A549 (cell line): Measurements from ENCODE around the gene ELP5. TPM values are rescaled to one million over a fixed set of nuclear protein-coding genes. Genes with fewer than 3 reads are reported as not detected.

Source experiments
- ATAC-seq, 2 experiments: fragments of 200-7000 bp in 1 of 2; fragments of >200 bp in 1 of 2; cut with Nextera tagmentation in 1 of 2; cut with Tn5 transposase in 1 of 2; 3 replicates each; pipeline versions ENCODE4 v1.8.0 to v1.9.1; 2018 to 2020; ENCODE audit warnings: mild to moderate bottlenecking in 1 of 2, moderate library complexity in 1 of 2
- CTCF ChIA-PET: fragments of 300-600 bp; sonication (Branson Sonifier 250); formaldehyde crosslinking; extraction: SDS; loops from one replicate; lab custom pipeline; 2021; ENCODE audit warnings: antibody characterized with exemption, inconsistent platforms; lab: Yijun Ruan, JAX
- POLR2A ChIA-PET: fragments of 350-600 bp; formaldehyde crosslinking; extraction: SDS; loops from one replicate; lab custom pipeline; 2021; ENCODE audit warnings: antibody characterized with exemption, inconsistent platforms; lab: Yijun Ruan, JAX
- DNase-seq, 2 experiments: peaks; one replicate each; pipeline versions ENCODE4 v3.0.0 to v3.0.0-alpha.2; 2011 to 2016; ENCODE audit warnings: low read depth in 1 of 2, low spot score in 1 of 2
- FAIRE-seq: peaks from 2 replicates; lab custom pipeline; 2011; peaks lifted over from hg19 to GRCh38; lab: Jason Lieb, UNC
- H3K27ac ChIP-seq, 2 experiments: fragments of >200 bp; sonication (Bioruptor Twin); formaldehyde crosslinking; 3 replicates each; pipeline ENCODE4 v1.5.1; 2016 to 2017
- H3K4me1 ChIP-seq: fragments of >200 bp; sonication (Bioruptor Twin); formaldehyde crosslinking; 3 replicates; pipeline ENCODE4 v1.6.1; 2016
- H3K4me2 ChIP-seq: fragments of >200 bp; sonication (Bioruptor Twin); formaldehyde crosslinking; 3 replicates; pipeline ENCODE4 v1.6.1; 2016
- H3K4me3 ChIP-seq: fragments of >200 bp; sonication (Bioruptor Twin); formaldehyde crosslinking; 3 replicates; pipeline ENCODE4 v1.5.1; 2016
- H3K9me3 ChIP-seq: fragments of >200 bp; sonication (Bioruptor Twin); formaldehyde crosslinking; 3 replicates; pipeline ENCODE4 v1.6.1; 2016
- ATOH8 ChIP-seq: fragments of 250-450 bp; sonication (Bioruptor Pico); IDR thresholded peaks from 2 replicates; pipeline ENCODE4 v1.5.0; 2020; ENCODE audit warnings: low read depth, mild to moderate bottlenecking, moderate library complexity
- BHLHE40 ChIP-seq: IDR thresholded peaks from 2 replicates; pipeline ENCODE4 v1.6.1; 2012; ENCODE audit warnings: low read depth, low read length, inconsistent platforms
- CBX8 ChIP-seq: fragments of 200-600 bp; sonication (generic); IDR thresholded peaks from 2 replicates; pipeline ENCODE4 v1.6.1; 2016
- CHD2 ChIP-seq: fragments of 150-350 bp; IDR thresholded peaks from 2 replicates; pipeline ENCODE4 v1.6.1; 2014; ENCODE audit warnings: low read length; ENCODE audit not compliant: partially characterized antibody
- E2F6 ChIP-seq: IDR thresholded peaks from 2 replicates; pipeline ENCODE4 v1.6.1; 2012; ENCODE audit warnings: low read depth, borderline replicate concordance
- EHMT2 ChIP-seq: fragments of 200-600 bp; sonication (generic); IDR thresholded peaks from 2 replicates; pipeline ENCODE4 v1.6.1; 2016; ENCODE audit warnings: antibody characterized with exemption, low read depth, mild to moderate bottlenecking, moderate library complexity
- GATA3 ChIP-seq: IDR thresholded peaks from 2 replicates; pipeline ENCODE4 v1.6.1; 2012; ENCODE audit warnings: borderline replicate concordance
- HDAC2 ChIP-seq: fragments of 200-600 bp; sonication (generic); IDR thresholded peaks from 2 replicates; pipeline ENCODE4 v1.6.1; 2016
- HEYL ChIP-seq: fragments of 250-450 bp; sonication (Bioruptor Pico); IDR thresholded peaks from 2 replicates; pipeline ENCODE4 v1.8.0; 2021; ENCODE audit warnings: mild to moderate bottlenecking, moderate library complexity
- HMGXB4 ChIP-seq: fragments of 250-450 bp; sonication (Bioruptor Pico); IDR thresholded peaks from 2 replicates; pipeline ENCODE4 v1.5.0; 2021; ENCODE audit warnings: mild to moderate bottlenecking, moderate library complexity, borderline replicate concordance
- HOXA7 ChIP-seq: fragments of 250-450 bp; sonication (Bioruptor Pico); IDR thresholded peaks from 2 replicates; pipeline ENCODE4 v1.5.0; 2020; ENCODE audit warnings: mild to moderate bottlenecking, moderate library complexity
- HOXB13 ChIP-seq: fragments of 250-450 bp; sonication (Bioruptor Pico); IDR thresholded peaks from 2 replicates; pipeline ENCODE4 v1.5.0; 2020; ENCODE audit warnings: low read depth, mild to moderate bottlenecking, moderate library complexity
- HOXB5 ChIP-seq: fragments of 250-450 bp; sonication (Bioruptor Pico); IDR thresholded peaks from 2 replicates; pipeline ENCODE4 v1.5.0; 2020; ENCODE audit warnings: mild to moderate bottlenecking, moderate library complexity
- JUNB ChIP-seq: fragments of >200 bp; sonication (Bioruptor Twin); formaldehyde crosslinking; IDR thresholded peaks from 2 replicates; pipeline ENCODE4 v1.6.1; 2016
- KDM1A ChIP-seq: fragments of 200-600 bp; sonication (generic); IDR thresholded peaks from 2 replicates; pipeline ENCODE4 v1.6.1; 2016; ENCODE audit warnings: low read depth, mild to moderate bottlenecking
- MAFK ChIP-seq: fragments of 450-650 bp; IDR thresholded peaks from 2 replicates; pipeline ENCODE4 v1.6.1; 2014; ENCODE audit not compliant: partially characterized antibody
- MYC ChIP-seq: IDR thresholded peaks from 2 replicates; pipeline ENCODE4 v1.6.1; 2012; ENCODE audit warnings: mild to moderate bottlenecking, inconsistent platforms, low read length, improper control_type of control experiment, borderline replicate concordance
- NPAS2 ChIP-seq: fragments of 250-450 bp; sonication (Bioruptor Pico); IDR thresholded peaks from 2 replicates; pipeline ENCODE4 v1.8.0; 2022; ENCODE audit warnings: mild to moderate bottlenecking, moderate library complexity, borderline replicate concordance
- PBX3 ChIP-seq: IDR thresholded peaks from 2 replicates; pipeline ENCODE4 v1.6.1; 2012
- RCOR1 ChIP-seq: fragments of 150-350 bp; IDR thresholded peaks from 2 replicates; pipeline ENCODE4 v1.6.1; 2014; ENCODE audit warnings: antibody characterized with exemption, low read length, low read depth
- REST ChIP-seq: fragments of 200-600 bp; sonication (generic); IDR thresholded peaks from 2 replicates; pipeline ENCODE4 v1.6.1; 2016; ENCODE audit warnings: antibody characterized with exemption, mild to moderate bottlenecking, moderate library complexity
- RNF2 ChIP-seq: fragments of 200-600 bp; sonication (generic); IDR thresholded peaks from 2 replicates; pipeline ENCODE4 v1.6.1; 2016; ENCODE audit warnings: low read depth, mild to moderate bottlenecking, antibody characterized with exemption, moderate library complexity, borderline replicate concordance
- SMC3 ChIP-seq: fragments of >200 bp; sonication (Bioruptor Twin); formaldehyde crosslinking; IDR thresholded peaks from 3 replicates; pipeline ENCODE4 v1.6.1; 2018; ENCODE audit warnings: inconsistent platforms
- ZC3H11A ChIP-seq: fragments of 450-650 bp; IDR thresholded peaks from 2 replicates; pipeline ENCODE4 v1.6.1; 2014; ENCODE audit warnings: antibody characterized with exemption, mild to moderate bottlenecking
- ZSCAN20 ChIP-seq: fragments of 250-450 bp; sonication (Bioruptor Pico); IDR thresholded peaks from 2 replicates; pipeline ENCODE4 v1.8.0; 2022; ENCODE audit warnings: mild to moderate bottlenecking, moderate library complexity
- WGBS: methylation state at CpG from one replicate; pipeline ENCODE4 v1.1.6; 2017; ENCODE audit errors: missing lambda C conversion rate; 5-methylcytosine and 5-hydroxymethylcytosine counted together
- polyA plus RNA-seq, 4 experiments: library from polyadenylated mRNA; depleted of rRNA in 3 of 4; stranded (reverse); fragments of >200 nt; fragmentation: RNase III in 1 of 4; extraction: RNeasy Plus Mini Kit Qiagen cat#74134 plus additional on column Dnase treatment in 1 of 4; gene quantifications; 2 replicates in 3 of 4; 3 replicates in 1 of 4; pipeline ENCODE4 v1.2.3, GENCODE V29; 2011 to 2017

Gene ELP5
- polyA plus RNA-seq, 2 of the 4 experiments (the other 2 are of a cell fraction) = 92.1 to 133 TPM

GRCh38 chr17:7228920-7229319 lies 23.1 kb upstream of the ELP5 start:
- ChIA-PET POLR2A (no interaction called here), CTCF (interaction anchor here (1.4 to 17.3 kb wide), 3 partner anchors 7 to 68 kb away, joined by 4 to 169 read pairs (median 8); partner anchors contain the start of genes ACADVL and DLG4)
- FAIRE-seq (no peak), DNase-seq (no peak), ATAC-seq (no peak)
- H3K4me3 ChIP-seq = no peak overlapping the region
- TF ChIP-seq HDAC2 (no peak), GATA3 (no peak), ZC3H11A (no peak), HEYL (CRISPR knock-in tag) (no peak), NPAS2 (CRISPR knock-in tag) (no peak), EHMT2 (no peak), CBX8 (no peak), HOXB13 (CRISPR knock-in tag) (no peak)
- 95% methylated on average over 14 of the region's 14 CpGs for WGBS
- peaks cover 23% of the 10 kb centered on the region for H3K4me1 ChIP-seq
- H3K9me3 ChIP-seq = no peaks in the 10 kb centered on the region
- no peak overlapping the region; the same call in 2 of the 3 replicates for H3K4me2 ChIP-seq
- peak overlapping the region in 1 of 2 experiments; percentile 51; a peak in 1 of 6 replicates for H3K27ac ChIP-seq

- ChIA-PET POLR2A (interaction anchor here (0.6 to 0.9 kb wide), 2 partner anchors 9 to 174 kb away, joined by 3 to 4 read pairs; partner anchors contain the start of genes ACADVL, DLG4 and TMEM256), CTCF (interaction anchor here (1.4 to 17.3 kb wide), 4 partner anchors 8 to 184 kb away, joined by 4 to 169 read pairs (median 6); partner anchors contain the start of genes ACADVL and DLG4)
- FAIRE-seq = no peak
Measured at GRCh38 chr17:7229504-7229903, 22.5 kb upstream of the ELP5 start.

More at GRCh38 chr17:7229504-7229903, 22.5 kb upstream of the ELP5 start:
- Histone ChIP-seq H3K4me1 (peaks cover 23% of the 10 kb centered on the region), H3K4me3 (no peak overlapping the region), H3K9me3 (no peaks in the 10 kb centered on the region), H3K4me2 (no peak overlapping the region), H3K27ac (no peak overlapping the region)
- WGBS = 94% methylated on average over 19 of the region's 19 CpGs
- TF ChIP-seq REST (no peak), HMGXB4 (CRISPR knock-in tag) (no peak), HOXA7 (CRISPR knock-in tag) (no peak), ATOH8 (CRISPR knock-in tag) (no peak), RNF2 (no peak), E2F6 (no peak), MYC (no peak), BHLHE40 (no peak), HOXB5 (CRISPR knock-in tag) (no peak), CHD2 (no peak), HDAC2 (no peak), KDM1A (no peak), JUNB (no peak), SMC3 (no peak), MAFK (no peak), PBX3 (no peak), GATA3 (no peak), RCOR1 (no peak), ZSCAN20 (CRISPR knock-in tag) (no peak)
- no peak for DNase-seq
- no peak for ATAC-seq
